Hematopoietic multipotent progenitor cell treated with erythropoietin and hydrocortisone succinate and interleukin-3 and kit ligand, for 17 days (in vitro differentiated cells): ENCODE measurements around the gene BORCS6.
"Not testable (repeated sequence)": the region's sequence is repeated elsewhere in the genome, so short reads cannot be mapped to it uniquely, and the experiment has no call there.

ENCODE experiments used
- DNase-seq: peaks from one replicate; pipeline ENCODE4 v3.0.0-alpha.2; 2015; ENCODE audit warnings: low spot score

BORCS6 gene

DNA sequence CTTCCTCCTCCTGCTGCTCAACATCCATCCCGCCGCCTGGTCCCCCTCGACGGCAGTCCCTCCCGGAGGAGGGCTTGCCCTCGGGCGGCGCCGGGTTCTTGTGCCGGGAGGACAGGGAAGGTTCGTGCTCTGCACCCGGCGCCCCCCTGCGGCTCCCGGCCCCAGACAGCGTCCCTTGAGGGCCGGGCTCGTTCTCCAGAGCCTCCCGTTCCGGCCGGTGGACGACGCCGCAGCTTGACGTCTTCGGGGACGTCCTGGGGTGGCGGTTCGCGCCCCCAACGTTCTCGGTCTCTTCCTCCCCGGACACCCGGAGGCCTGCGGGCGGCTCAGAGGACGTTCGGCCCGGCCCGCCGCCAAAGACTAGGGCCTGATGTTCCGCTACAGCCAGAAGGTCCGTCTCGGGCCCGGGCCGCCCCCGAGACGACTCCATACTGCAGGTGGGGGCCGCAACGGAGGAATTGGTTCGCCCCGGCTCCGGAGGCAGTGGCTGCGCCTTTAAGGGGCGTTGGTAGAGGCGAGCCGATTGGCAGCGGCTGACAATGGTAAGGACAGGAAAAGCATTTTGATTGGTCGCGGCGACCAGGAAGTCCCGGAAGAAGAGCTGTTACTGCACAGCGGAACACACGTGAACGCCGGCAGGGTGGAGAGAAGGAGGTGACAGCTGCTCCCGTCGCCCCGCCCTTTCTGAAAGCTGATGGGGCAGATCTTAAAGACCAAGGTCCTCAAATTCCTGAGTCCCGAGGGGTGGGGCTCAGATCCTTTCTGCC lies at the start of gene BORCS6:
Gene BORCS6 (minus strand): TSS at position 470 of the 767 bp plus-strand sequence. CDS start 40 bp downstream, at position 430.
- peak; percentile 98 for DNase-seq

- DNase-seq: no peak
Observed at GRCh38 chr17:8237886-8238285, 47.9 kb upstream of the BORCS6 start.

- no peak for DNase-seq
Observed at GRCh38 chr17:8237175-8237574, 47.2 kb upstream of the BORCS6 start.

- no peak for DNase-seq
Observed at GRCh38 chr17:8235676-8236075, 45.7 kb upstream of the BORCS6 start.

GRCh38 chr17:8234361-8235270 lies 44.6 kb upstream of the BORCS6 start:
- no peak for DNase-seq

DNA sequence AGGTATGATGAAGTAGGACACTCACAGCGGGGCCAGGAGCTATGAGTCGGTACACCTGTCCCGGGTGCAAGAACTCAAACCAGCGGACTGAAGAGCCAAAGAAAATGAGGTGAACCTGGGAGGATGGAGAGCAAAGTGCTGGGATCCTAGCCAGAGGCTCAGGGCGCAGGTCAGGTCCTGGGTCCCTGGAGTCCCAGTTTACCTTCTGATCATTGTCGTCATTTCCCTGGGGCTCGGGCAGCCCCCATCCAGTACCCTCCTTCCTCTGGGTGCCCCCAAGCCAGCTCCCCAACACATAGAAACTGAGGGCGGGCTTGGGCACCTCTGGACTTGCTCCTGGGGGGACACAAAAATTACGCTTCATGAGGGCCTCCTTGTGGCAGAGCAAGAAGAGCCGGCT lies 41.7 kb upstream of the BORCS6 start:
- no peak for DNase-seq

- DNase-seq: peak; percentile 14
Observed at GRCh38 chr17:8227238-8227581, 37.2 kb upstream of the BORCS6 start.

GRCh38 chr17:8226536-8227237 lies 36.7 kb upstream of the BORCS6 start:
- DNase-seq: peak; percentile 70

- peak; percentile 61 for DNase-seq
Observed at GRCh38 chr17:8225813-8226535, 36.0 kb upstream of the BORCS6 start.

DNA sequence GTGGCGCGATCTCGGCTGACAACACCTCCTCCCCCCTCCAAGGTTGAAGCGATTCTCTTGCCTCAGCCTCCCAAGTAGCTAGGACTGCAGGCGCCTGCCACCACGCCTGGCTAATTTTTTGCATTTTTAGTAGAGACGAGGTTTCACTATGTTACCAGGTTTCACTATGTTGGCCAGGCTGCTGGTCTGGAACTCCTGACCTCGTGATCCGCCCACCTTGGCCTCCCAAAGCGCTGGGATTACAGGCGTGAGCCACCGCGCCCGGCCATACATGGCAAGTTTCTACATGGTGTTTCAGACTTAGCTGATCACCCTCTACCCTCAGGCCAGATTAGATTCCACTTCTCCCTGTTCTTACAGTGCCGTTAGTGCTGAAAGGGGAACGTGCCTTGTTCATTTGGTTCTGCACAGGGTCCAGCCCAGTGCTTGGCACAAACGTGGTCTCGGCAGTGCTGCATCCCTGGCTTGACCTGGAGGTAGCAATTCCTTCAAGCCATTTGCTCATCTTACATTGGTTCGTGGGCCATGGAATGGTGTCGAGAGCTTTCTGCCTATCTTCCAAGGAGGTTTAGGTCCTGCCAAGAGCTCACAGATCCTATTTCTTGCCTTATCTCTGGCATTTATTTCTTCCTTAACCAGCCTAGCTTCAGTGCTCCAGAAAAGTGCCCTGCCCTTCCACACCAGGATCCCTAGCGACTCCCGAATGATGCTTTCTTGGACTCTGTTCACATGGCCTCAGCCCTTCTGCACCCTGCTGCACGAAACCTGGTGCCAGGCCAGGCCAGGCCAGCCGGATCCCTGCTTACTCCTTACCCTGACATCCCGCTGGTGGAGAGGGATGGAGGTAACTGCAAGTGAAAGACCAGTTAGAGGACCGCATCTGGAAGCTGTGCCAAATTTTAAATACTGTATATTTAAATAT lies 35.2 kb upstream of the BORCS6 start:
- DNase-seq: no peak

DNA sequence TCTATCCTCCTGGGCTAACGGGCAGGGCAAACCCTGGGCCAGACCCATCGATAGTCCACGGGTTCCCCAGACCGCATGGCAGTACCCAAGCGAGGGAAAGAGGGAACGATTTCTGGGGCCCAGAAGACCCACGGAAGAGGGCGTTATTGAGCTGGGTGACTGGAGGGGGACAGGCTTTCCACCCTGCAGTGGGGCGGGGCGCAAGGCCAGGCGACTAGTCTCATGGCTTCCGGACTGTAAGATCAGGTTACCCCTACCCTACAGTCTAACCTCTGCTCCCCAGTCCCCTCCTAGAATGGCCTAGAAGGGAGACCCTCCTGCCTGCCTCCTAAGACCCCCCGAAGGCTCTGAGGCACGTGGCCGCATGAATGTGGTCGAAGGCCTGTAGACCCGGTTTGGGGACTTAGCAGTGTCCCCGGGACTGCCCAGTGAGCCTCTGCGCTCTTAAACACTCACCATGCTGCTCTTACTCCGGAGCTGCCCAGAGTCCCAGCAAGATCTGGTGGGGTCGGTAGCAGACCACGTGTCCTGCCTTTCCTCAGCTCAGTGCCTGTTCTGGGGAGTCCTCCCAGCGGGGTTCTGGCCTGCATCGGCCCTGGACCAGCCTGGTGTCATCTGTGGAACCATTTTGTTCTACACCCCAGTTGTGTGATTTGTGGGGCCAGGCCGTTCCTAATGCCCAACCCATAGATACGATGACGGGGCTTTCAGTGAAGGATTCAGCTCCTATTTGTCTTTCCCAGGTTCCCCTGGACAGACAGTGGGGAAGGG lies 33.6 kb upstream of the BORCS6 start:
- DNase-seq: peak; percentile 54

DNA sequence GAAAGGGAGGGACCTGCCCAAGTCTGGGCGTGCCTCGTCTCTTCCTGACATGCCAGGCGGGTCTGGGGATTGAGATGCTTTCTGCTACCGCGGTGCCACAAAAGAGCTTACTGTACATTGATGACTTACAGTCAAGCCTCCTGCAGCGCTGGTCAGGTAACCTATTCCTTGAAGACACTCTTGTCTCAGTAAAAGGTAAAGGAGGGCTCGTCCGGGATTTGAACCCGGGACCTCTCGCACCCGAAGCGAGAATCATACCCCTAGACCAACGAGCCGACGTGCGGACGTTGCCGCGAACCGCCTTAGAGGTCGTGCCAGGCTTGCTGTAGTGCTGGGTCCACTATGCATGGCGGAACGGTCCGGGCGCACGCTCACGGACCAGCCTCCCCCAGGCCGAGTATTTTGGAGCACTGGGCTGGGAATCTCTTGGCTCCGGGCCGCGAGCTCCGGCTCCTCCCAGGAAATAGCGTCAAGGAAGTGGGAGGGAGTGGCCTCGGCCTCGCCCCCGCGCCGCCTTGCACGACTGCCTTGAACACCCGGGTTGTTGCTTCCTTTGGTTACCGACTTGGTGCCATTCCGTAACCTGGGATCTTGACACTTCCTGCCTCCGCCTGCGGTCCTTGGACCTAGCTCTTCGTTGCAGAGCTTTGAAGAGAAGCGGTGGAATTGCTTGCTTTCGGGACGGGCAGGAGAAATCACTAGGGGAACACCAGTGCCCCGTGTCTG lies 32.8 kb upstream of the BORCS6 start:
- DNase-seq: peak; percentile 91

GRCh38 chr17:8222380-8222629 lies 32.3 kb upstream of the BORCS6 start:
- DNase-seq: no peak

GRCh38 chr17:8221663-8222379 lies 31.8 kb upstream of the BORCS6 start:
- DNase-seq: peak; percentile 92

DNA sequence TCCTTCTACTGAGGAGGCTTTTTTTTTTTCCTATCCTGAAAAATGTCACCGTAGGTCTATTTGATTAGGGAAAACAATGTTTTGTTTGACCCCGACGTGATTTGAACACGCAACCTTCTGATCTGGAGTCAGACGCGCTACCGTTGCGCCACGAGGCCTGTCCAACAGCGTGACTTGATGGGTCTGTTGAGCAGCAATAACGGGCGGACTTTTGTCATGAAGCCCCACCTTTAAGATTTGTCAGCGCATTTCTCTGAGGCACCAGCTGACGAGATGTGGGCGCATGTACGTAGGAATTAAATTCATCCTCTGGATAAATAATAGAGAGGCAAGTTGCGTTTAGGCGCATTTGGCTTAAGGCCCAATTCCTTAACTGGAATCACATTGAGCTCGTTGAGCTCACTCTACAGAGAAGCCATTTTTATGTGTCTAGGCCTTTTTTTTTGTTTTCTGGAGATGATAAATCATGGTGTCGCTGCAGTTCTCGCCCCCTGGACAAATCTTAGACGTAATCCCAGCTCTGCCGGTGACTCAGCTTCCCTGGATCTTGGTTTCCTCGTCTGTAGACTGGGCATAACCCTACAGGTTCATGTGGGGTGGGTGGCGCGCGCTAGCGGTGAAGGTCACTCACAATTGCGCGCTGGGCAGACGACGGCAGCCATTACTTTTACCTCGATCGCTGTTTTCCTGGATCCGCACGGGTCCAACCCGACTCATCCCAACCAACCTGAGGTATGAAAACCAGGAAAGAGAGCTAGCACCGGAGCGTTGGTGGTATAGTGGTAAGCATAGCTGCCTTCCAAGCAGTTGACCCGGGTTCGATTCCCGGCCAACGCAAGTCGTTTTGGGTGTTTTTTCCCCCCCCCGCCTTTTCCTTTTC lies 31.0 kb upstream of the BORCS6 start:
- DNase-seq: peak; percentile 89

DNA sequence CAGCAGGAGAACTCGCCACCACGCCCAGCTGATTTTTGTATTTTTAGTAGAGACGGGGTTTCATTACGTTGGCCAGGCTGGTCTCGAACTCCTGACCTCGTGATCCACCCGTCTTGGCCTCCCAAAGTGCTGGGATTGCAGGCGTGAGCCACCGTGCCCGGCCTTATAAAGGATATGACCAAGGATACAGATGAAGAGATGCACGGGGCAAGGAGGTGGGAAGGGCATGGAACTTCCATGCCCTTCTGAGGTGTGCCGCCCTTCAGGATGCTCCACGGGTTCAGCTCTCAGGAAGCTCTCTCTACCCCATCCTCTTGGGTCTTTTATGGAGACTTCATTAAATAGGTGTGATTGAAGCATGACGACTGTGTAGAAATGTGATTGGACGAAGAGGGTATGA lies 24.0 kb upstream of the BORCS6 start:
- DNase-seq: not testable (repeated sequence)

DNA sequence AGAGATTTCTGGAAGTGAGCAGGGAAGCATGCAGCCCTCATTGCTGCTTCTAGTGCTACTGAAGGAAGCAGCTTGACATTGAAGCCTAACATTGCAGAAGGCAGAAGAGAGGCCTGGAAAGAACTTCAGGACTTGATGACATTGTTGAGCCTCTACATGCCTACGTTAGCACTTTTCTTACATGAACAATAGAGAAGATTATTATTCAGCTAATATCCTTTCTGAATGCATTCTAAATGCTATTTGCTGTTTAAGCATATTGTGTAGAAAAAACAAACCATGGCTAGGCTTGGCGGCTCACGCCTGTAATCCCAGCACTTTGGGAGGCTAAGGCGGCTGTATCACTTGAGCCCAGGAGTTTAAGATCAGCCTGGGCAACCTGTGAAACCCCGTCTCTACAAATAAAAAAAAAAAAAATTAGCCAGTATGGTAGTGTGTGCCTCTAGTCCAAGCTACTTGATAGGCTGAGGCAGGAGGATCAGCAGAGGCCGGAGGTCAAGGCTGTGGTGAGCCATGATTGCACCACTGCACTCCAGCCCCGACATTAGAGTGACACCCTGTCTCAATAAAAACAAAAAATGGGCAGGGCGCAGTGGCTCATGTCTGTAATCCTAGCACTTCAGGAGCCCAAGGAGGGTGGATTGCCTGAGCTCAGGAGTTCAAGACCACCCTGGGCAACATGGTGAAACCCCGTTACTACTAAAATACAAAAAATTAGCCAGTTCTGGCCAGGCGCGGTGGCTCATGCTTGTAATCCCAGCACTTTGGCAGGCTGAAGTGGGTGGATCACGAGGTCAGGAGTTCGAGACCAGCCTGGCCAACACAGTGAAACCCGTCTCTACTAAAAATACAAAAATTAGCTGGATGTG lies 22.6 kb upstream of the BORCS6 start:
- DNase-seq: no peak
